ENCODE results near the gene OR2J3.
"Not testable (repeated sequence)": the region's sequence is repeated elsewhere in the genome, so short reads cannot be mapped to it uniquely, and the experiment has no call there.

OR2J3 gene

GRCh38 chr6:29142309-29142708 is 34.5 kb downstream of the OR2J3 start:
- Histone ChIP-seq H2AFZ (no peak overlapping the region), H3K36me3 (ENCODE audit: control insufficient read depth, insufficient read depth, low read length) (no peaks in the 10 kb centered on the region), H3K9ac (no peak overlapping the region), H3K27ac (no peak overlapping the region), H3K9me3 (ENCODE audit: control insufficient read depth, low read length) (no peaks in the 10 kb centered on the region), H3K27me3 (ENCODE audit: control insufficient read depth, insufficient read depth, low read length) (no peaks in the 10 kb centered on the region), H3K4me3 (ENCODE audit: low read depth, low read length) (no peak overlapping the region), H3K4me1 (no peaks in the 10 kb centered on the region), H3K4me2 (ENCODE audit: low read length) (no peak overlapping the region), H3K79me2 (no peaks in the 10 kb centered on the region)
- no peak for TF ChIP-seq CTCF (IDR thresholded peaks at IDR 0.05)

- no peak overlapping the region for H3K4me2 ChIP-seq (ENCODE audit: low read length)
- no peak overlapping the region for H3K4me3 ChIP-seq (ENCODE audit: low read depth, low read length)
- TF ChIP-seq CTCF (IDR thresholded peaks at IDR 0.05), result no peak
- H2AFZ ChIP-seq, result no peak overlapping the region
- no peak overlapping the region for H3K27ac ChIP-seq
- H3K4me1 ChIP-seq, result no peaks in the 10 kb centered on the region
- H3K9ac ChIP-seq, result no peak overlapping the region
- no peaks in the 10 kb centered on the region for H3K27me3 ChIP-seq (ENCODE audit: control insufficient read depth, insufficient read depth, low read length)
- H3K36me3 ChIP-seq (ENCODE audit: control insufficient read depth, insufficient read depth, low read length), result no peaks in the 10 kb centered on the region
- H3K79me2 ChIP-seq, result no peaks in the 10 kb centered on the region
- no peaks in the 10 kb centered on the region for H3K9me3 ChIP-seq (ENCODE audit: control insufficient read depth, low read length)
These were observed 38.3 kb downstream of the OR2J3 start for GRCh38 chr6:29146179-29146578.

- no peak overlapping the region for H3K27ac ChIP-seq
- H3K36me3 ChIP-seq (ENCODE audit: control insufficient read depth, insufficient read depth, low read length), result no peaks in the 10 kb centered on the region
- H3K4me2 ChIP-seq (ENCODE audit: low read length), result no peak overlapping the region
- no peak overlapping the region for H3K9ac ChIP-seq
- no peaks in the 10 kb centered on the region for H3K4me1 ChIP-seq
- H3K27me3 ChIP-seq (ENCODE audit: control insufficient read depth, insufficient read depth, low read length), result no peaks in the 10 kb centered on the region
- H3K79me2 ChIP-seq, result no peaks in the 10 kb centered on the region
- no peak overlapping the region for H3K4me3 ChIP-seq (ENCODE audit: low read depth, low read length)
- no peak for TF ChIP-seq CTCF (IDR thresholded peaks at IDR 0.05)
- H2AFZ ChIP-seq, result no peak overlapping the region
- no peaks in the 10 kb centered on the region for H3K9me3 ChIP-seq (ENCODE audit: control insufficient read depth, low read length)
These were observed 39.2 kb downstream of the OR2J3 start for GRCh38 chr6:29147074-29147473.

- H3K4me2 ChIP-seq (ENCODE audit: low read length); H3K9ac ChIP-seq; H3K79me2 ChIP-seq; H3K27me3 ChIP-seq (ENCODE audit: control insufficient read depth, insufficient read depth, low read length); H3K27ac ChIP-seq; H3K9me3 ChIP-seq (ENCODE audit: control insufficient read depth, low read length); H3K4me3 ChIP-seq (ENCODE audit: low read depth, low read length); H3K4me1 ChIP-seq; H3K36me3 ChIP-seq (ENCODE audit: control insufficient read depth, insufficient read depth, low read length); H2AFZ ChIP-seq: not testable (repeated sequence)
These were observed 41.6 kb downstream of the OR2J3 start for GRCh38 chr6:29149444-29149843.

- H3K4me3 ChIP-seq (ENCODE audit: low read depth, low read length), result no peak overlapping the region
- no peak overlapping the region for H3K4me2 ChIP-seq (ENCODE audit: low read length)
- no peaks in the 10 kb centered on the region for H3K36me3 ChIP-seq (ENCODE audit: control insufficient read depth, insufficient read depth, low read length)
- no peaks in the 10 kb centered on the region for H3K27me3 ChIP-seq (ENCODE audit: control insufficient read depth, insufficient read depth, low read length)
- H3K4me1 ChIP-seq, result no peaks in the 10 kb centered on the region
- H3K9ac ChIP-seq, result no peak overlapping the region
- H3K9me3 ChIP-seq (ENCODE audit: control insufficient read depth, low read length), result no peaks in the 10 kb centered on the region
- no peak overlapping the region for H3K27ac ChIP-seq
- no peak for TF ChIP-seq CTCF (IDR thresholded peaks at IDR 0.05)
- no peaks in the 10 kb centered on the region for H3K79me2 ChIP-seq
- H2AFZ ChIP-seq, result no peak overlapping the region
These were observed 45.2 kb downstream of the OR2J3 start for GRCh38 chr6:29153083-29153482.

- H3K36me3 ChIP-seq (ENCODE audit: control insufficient read depth, insufficient read depth, low read length); H3K4me2 ChIP-seq (ENCODE audit: low read length); H3K79me2 ChIP-seq; H3K9ac ChIP-seq; H3K4me3 ChIP-seq (ENCODE audit: low read depth, low read length); H3K27ac ChIP-seq; H3K9me3 ChIP-seq (ENCODE audit: control insufficient read depth, low read length); H3K27me3 ChIP-seq (ENCODE audit: control insufficient read depth, insufficient read depth, low read length); H3K4me1 ChIP-seq; H2AFZ ChIP-seq: not testable (repeated sequence)
These were observed 47.3 kb downstream of the OR2J3 start for GRCh38 chr6:29155182-29155581.

GRCh38 chr6:29159922-29160321 is 52.1 kb downstream of the OR2J3 start:
- not testable (repeated sequence) for H3K79me2 ChIP-seq; H3K4me2 ChIP-seq (ENCODE audit: low read length); H3K27ac ChIP-seq; H3K4me3 ChIP-seq (ENCODE audit: low read depth, low read length); H2AFZ ChIP-seq; H3K4me1 ChIP-seq; H3K27me3 ChIP-seq (ENCODE audit: control insufficient read depth, insufficient read depth, low read length); H3K36me3 ChIP-seq (ENCODE audit: control insufficient read depth, insufficient read depth, low read length); H3K9ac ChIP-seq; H3K9me3 ChIP-seq (ENCODE audit: control insufficient read depth, low read length)

All from parathyroid adenoma (tissue), 2 donors.